ENCODE data around the gene HBG1. TPM values are rescaled to one million over a fixed set of nuclear protein-coding genes. Genes with fewer than 3 reads are reported as not detected.

Gene HBG1
- total and polyA plus RNA-seq, 2 of the 8 experiments (the other 6 are each of a cell fraction or from before 2014, with no cell fraction given) = 0.26 TPM; not detected in 1

DNA sequence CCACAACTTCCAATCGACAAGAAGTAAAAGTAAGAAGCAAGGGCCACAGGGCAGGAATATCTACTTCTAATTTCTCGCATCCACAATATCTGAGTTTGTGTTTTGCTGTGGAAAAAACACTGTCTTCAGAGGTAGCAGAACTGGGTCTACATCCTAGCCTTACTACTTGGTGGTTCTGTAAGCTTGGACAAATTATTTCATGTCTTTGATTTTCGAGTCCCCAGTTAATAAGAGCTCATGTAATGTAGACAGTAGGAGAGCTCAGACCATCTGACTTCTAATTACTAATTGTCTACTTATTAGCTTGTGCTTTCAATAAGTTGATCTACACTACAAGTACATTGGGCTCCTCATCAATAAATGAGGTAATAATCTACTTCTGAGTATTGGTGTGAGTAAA, 33.4 kb upstream of the HBG1 start:
- H2AK5ac ChIP-seq (ENCODE audit: low read depth, low read length) = no peak overlapping the region
- H2BK12ac ChIP-seq (ENCODE audit: low read depth, low read length) = no peak overlapping the region
- no peaks in the 10 kb centered on the region; a peak in 1 of 7 replicates for H3K4me1 ChIP-seq (replicated peaks in 1 of 4; ENCODE audit: control insufficient read depth in 3 of 4, insufficient read depth in 4 of 4, low read length in 3 of 4)
- CTCF ChIA-PET (ENCODE audit: partially characterized antibody) = interaction anchor here (8.6 kb wide), 1 partner anchor 7 kb away, joined by 48 read pairs; no protein-coding TSS in a partner anchor
- FAIRE-seq = no peak
- H2BK5ac ChIP-seq (ENCODE audit: low read depth, low read length) = no peak overlapping the region
- H3K79me2 ChIP-seq (ENCODE audit: control insufficient read depth in 1 of 2, insufficient read depth in 2 of 2, low read length in 2 of 2) = no peaks in the 10 kb centered on the region
- H3K9ac ChIP-seq (replicated peaks in 1 of 4; ENCODE audit: extremely low read depth in 1 of 4, low read depth in 3 of 4, low read length in 3 of 4) = no peak overlapping the region
- H3K56ac ChIP-seq (replicated peaks; ENCODE audit: insufficient read length, low read depth, low read length) = no peak overlapping the region
- H3K27ac ChIP-seq (ENCODE audit: low read depth, low read length) = no peak overlapping the region
- H4K91ac ChIP-seq (replicated peaks; ENCODE audit: insufficient read length, low read length) = no peak overlapping the region
- no peak for TF ChIP-seq CHD1 (IDR thresholded peaks at IDR 0.05; ENCODE audit: low read depth, low read length)
- no peak for TF ChIP-seq SIRT6 (IDR thresholded peaks at IDR 0.05; ENCODE audit: low read length)
- no peak for TF ChIP-seq ASH2L (IDR thresholded peaks at IDR 0.05; ENCODE audit: low read length)
- TF ChIP-seq CEBPB (IDR thresholded peaks at IDR 0.05; ENCODE audit: low read depth, low read length) = no peak
- no peak for TF ChIP-seq JUND (IDR thresholded peaks at IDR 0.05; ENCODE audit: low read length)
- TF ChIP-seq HDAC2 (IDR thresholded peaks at IDR 0.05; ENCODE audit: borderline replicate concordance in 1 of 2, low read depth in 2 of 2, low read length in 2 of 2) = no peak
- TF ChIP-seq BRCA1 (IDR thresholded peaks at IDR 0.05; ENCODE audit: low read depth, low read length) = no peak
- no peak for TF ChIP-seq KDM1A (IDR thresholded peaks at IDR 0.05; ENCODE audit: borderline replicate concordance, low read length)
- no peak for TF ChIP-seq JUN (IDR thresholded peaks at IDR 0.05; ENCODE audit: low read depth, low read length)
- no peak for TF ChIP-seq BACH1 (IDR thresholded peaks at IDR 0.05; ENCODE audit: low read length)
- no peak overlapping the region for H2AFZ ChIP-seq (ENCODE audit: low read length)
- WGBS, 2 experiments (ENCODE audit: extremely low coverage in 1 of 2, insufficient coverage in 1 of 2, insufficient read length in 1 of 2, insufficient replicate concordance in 2 of 2, low coverage in 1 of 2, low lambda C conversion rate in 2 of 2, missing lambda C conversion rate in 1 of 2) = 87% methylated on average over 3 of the region's 3 CpGs; no CpG with 5 or more reads in 1 of the 2 experiments
- H2BK15ac ChIP-seq (ENCODE audit: low read length) = no peak overlapping the region
- H3K27me3 ChIP-seq (replicated peaks in 1 of 4; ENCODE audit: control insufficient read depth in 3 of 4, extremely low read depth in 1 of 4, insufficient read depth in 3 of 4, low read length in 3 of 4) = no peaks in the 10 kb centered on the region
- no peaks in the 10 kb centered on the region for H4K20me1 ChIP-seq (replicated peaks in 1 of 2; ENCODE audit: control insufficient read depth in 1 of 2, insufficient read depth in 2 of 2, low read length in 2 of 2)
- H4K5ac ChIP-seq (ENCODE audit: insufficient read length, low read depth, low read length) = no peak overlapping the region
- no peak overlapping the region for H3K18ac ChIP-seq (ENCODE audit: extremely low read depth, low read length)
- H2BK20ac ChIP-seq (ENCODE audit: low read length) = no peak overlapping the region
- DNase-seq (ENCODE audit: low read depth in 1 of 2, low spot score in 2 of 2) = no peak
- H3K4ac ChIP-seq (replicated peaks; ENCODE audit: insufficient read length, low read depth, low read length) = no peak overlapping the region
- no peak overlapping the region for H3K4me3 ChIP-seq (ENCODE audit: extremely low read depth in 1 of 4, insufficient read depth in 2 of 4, low read depth in 3 of 4, low read length in 4 of 4)
- POLR2A ChIA-PET (ENCODE audit: partially characterized antibody) = no interaction called here
- H3K14ac ChIP-seq (ENCODE audit: insufficient read length) = no peak overlapping the region
- H3K79me1 ChIP-seq (ENCODE audit: low read depth, low read length) = 0 out of 2 replicates have a peak, but pooled peaks cover 2% of the 10 kb centered on the region
- no peak overlapping the region for H3K23ac ChIP-seq (ENCODE audit: insufficient read length)
- H4K8ac ChIP-seq (ENCODE audit: extremely low read depth, insufficient read depth, low read length) = no peak overlapping the region
- H3K4me2 ChIP-seq (ENCODE audit: insufficient read depth in 1 of 2, low read depth in 2 of 2, low read length in 2 of 2) = no peak overlapping the region
- no peaks in the 10 kb centered on the region for H3K9me3 ChIP-seq (ENCODE audit: insufficient read depth in 2 of 2, low read depth in 1 of 2, low read length in 1 of 2)
- no peaks in the 10 kb centered on the region for H3K23me2 ChIP-seq (ENCODE audit: low read depth, low read length)
- no peaks in the 10 kb centered on the region for H3K36me3 ChIP-seq (ENCODE audit: control insufficient read depth in 2 of 4, insufficient read depth in 4 of 4, low read length in 3 of 4)
- H2BK120ac ChIP-seq (replicated peaks; ENCODE audit: low read depth, low read length) = no peak overlapping the region

Measured in H1 (cell line).